ENCODE measurements around the gene PACRG. TPM values are rescaled to one million over a fixed set of nuclear protein-coding genes. Genes with fewer than 3 reads are reported as not detected.

Gene PACRG
- total RNA-seq, 1 donor from 2014 or later: under 0.01 TPM

DNA sequence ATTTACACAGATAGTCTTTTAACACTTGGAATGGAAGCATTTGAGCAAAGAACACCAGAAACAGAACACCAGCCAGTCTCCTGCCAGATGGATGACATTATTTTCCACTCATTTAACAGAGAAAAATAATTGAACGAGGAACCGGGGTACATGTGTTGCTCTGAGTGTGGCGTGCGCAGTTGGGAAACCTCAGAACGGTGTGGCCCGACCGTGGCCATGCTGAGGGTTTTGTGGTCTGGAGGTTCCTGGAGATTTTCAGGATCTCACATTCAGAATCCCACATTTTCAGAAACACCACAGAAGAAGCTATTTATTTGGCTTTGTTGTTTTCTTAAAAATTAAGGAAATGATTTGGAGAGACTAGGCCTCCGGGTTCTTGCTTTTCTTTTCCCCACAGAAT, 559.9 kb downstream of the PACRG start:
- Histone ChIP-seq H3K27me3 (ENCODE audit: control insufficient read depth, insufficient read depth, low read length) (no peaks in the 10 kb centered on the region), H3K36me3 (ENCODE audit: control insufficient read depth, insufficient read depth, low read length) (no peaks in the 10 kb centered on the region), H3K4me3 (ENCODE audit: low read depth, low read length) (no peak overlapping the region)
- DNase-seq (ENCODE audit: low read depth) (no peak), FAIRE-seq (no peak)
- TF ChIP-seq CTCF (IDR thresholded peaks at IDR 0.05; ENCODE audit: insufficient read depth, low read length, severe bottlenecking): no peak

DNA sequence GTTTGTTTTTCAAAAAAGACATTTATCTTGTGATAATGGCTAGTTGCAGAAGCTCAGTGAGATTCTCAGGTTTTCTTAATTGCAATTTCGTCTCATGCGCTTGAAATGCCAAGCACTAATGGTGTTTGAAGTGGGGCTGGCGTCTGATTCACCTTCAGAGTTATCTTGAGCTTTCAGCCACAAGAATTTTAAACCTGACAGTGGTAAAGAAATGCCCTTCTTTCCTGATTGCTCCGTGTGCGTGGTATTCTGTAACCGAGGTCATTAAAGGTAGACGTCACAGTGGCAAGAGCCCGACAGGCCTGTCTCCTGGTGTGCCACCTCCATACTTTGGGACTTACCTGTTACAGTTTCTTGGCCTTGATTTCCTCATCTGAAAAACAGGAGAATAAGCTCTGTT, 560.3 kb downstream of the PACRG start:
- FAIRE-seq (no peak), DNase-seq (ENCODE audit: low read depth) (no peak)
- Histone ChIP-seq H3K4me3 (ENCODE audit: low read depth, low read length) (no peak overlapping the region), H3K36me3 (ENCODE audit: control insufficient read depth, insufficient read depth, low read length) (no peaks in the 10 kb centered on the region), H3K27me3 (ENCODE audit: control insufficient read depth, insufficient read depth, low read length) (no peaks in the 10 kb centered on the region)
- no peak for TF ChIP-seq CTCF (IDR thresholded peaks at IDR 0.05; ENCODE audit: insufficient read depth, low read length, severe bottlenecking)

DNA sequence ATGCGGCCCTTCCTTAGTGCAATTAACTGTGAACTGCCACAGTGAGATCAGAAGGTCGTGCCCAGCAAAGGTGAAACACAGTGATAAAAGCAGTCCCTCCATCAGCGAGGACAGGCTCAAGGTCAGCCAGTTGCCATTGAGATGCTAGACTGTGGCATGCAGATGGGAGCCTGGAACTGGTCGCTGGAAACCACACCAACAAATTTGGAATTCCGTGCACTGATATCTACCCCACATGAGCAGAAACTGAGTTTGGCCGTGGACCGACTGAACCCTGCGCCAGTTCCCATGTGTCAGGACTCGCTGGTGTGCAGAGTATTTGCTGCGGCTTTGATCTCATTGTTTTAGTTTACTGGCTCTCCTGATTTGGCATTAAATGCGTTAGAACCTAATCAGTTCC, 561.1 kb downstream of the PACRG start:
- H3K36me3 ChIP-seq (ENCODE audit: control insufficient read depth, insufficient read depth, low read length): no peaks in the 10 kb centered on the region
- H3K4me3 ChIP-seq (ENCODE audit: low read depth, low read length): no peak overlapping the region
- no peak for TF ChIP-seq CTCF (IDR thresholded peaks at IDR 0.05; ENCODE audit: insufficient read depth, low read length, severe bottlenecking)
- DNase-seq (ENCODE audit: low read depth) (no peak), FAIRE-seq (no peak)
- H3K27me3 ChIP-seq (ENCODE audit: control insufficient read depth, insufficient read depth, low read length): no peaks in the 10 kb centered on the region

GRCh38 chr6:163289447-163289846, 561.7 kb downstream of the PACRG start:
- Histone ChIP-seq H3K27me3 (ENCODE audit: control insufficient read depth, insufficient read depth, low read length) (no peaks in the 10 kb centered on the region), H3K36me3 (ENCODE audit: control insufficient read depth, insufficient read depth, low read length) (no peaks in the 10 kb centered on the region), H3K4me3 (ENCODE audit: low read depth, low read length) (no peak overlapping the region)
- FAIRE-seq (no peak), DNase-seq (ENCODE audit: low read depth) (no peak)
- TF ChIP-seq CTCF (IDR thresholded peaks at IDR 0.05; ENCODE audit: insufficient read depth, low read length, severe bottlenecking): no peak

DNA sequence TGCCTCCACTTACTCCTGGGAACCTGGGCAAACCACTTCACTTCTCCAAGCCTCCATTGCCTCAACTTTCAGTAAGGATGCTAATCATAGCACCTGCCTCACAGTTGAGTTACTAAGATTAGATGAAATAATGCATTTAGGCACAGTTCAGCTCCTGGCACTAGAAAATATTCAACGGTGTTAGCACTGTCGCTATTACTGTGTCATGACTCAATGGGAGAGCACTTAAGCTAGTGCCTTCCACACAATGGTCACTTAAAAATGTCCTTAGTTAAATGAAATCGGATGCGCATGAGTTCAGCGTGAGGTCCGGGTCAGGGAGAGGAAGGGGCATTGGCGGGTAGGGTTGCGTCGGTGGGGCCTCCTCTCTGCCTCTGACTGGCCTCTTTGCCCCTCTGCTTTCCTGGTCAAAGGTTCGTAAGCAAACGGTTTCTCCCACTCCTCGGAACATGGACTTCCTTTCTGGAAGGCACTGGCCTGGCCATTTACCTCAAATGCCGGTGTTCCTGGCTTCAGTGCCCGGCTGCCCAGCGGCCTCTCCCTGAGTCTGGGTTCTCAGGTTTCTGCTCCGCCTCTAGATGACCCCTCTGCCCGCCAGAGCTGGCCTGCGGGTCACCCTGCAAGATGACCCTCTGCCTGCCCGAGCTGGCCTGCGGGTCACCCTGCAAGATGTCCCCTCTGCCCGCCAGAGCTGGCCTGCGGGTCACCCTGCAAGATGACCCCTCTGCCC, 562.9 kb downstream of the PACRG start:
- FAIRE-seq: no peak
- no peak for TF ChIP-seq CTCF (IDR thresholded peaks at IDR 0.05; ENCODE audit: insufficient read depth, low read length, severe bottlenecking)
- DNase-seq (ENCODE audit: low read depth): no peak
- H3K4me3 ChIP-seq (ENCODE audit: low read depth, low read length): no peak overlapping the region
- H3K36me3 ChIP-seq (ENCODE audit: control insufficient read depth, insufficient read depth, low read length): no peaks in the 10 kb centered on the region
- no peaks in the 10 kb centered on the region for H3K27me3 ChIP-seq (ENCODE audit: control insufficient read depth, insufficient read depth, low read length)

GRCh38 chr6:163291622-163292021, 563.8 kb downstream of the PACRG start:
- Histone ChIP-seq H3K4me3 (ENCODE audit: low read depth, low read length) (no peak overlapping the region), H3K36me3 (ENCODE audit: control insufficient read depth, insufficient read depth, low read length) (no peaks in the 10 kb centered on the region), H3K27me3 (ENCODE audit: control insufficient read depth, insufficient read depth, low read length) (no peaks in the 10 kb centered on the region)
- TF ChIP-seq CTCF (IDR thresholded peaks at IDR 0.05; ENCODE audit: insufficient read depth, low read length, severe bottlenecking): no peak
- no peak for DNase-seq (ENCODE audit: low read depth)
- no peak for FAIRE-seq
